ENCODE data around the gene DXO.
"Not testable (repeated sequence)": the region's sequence is repeated elsewhere in the genome, so short reads cannot be mapped to it uniquely, and the experiment has no call there.

DNA sequence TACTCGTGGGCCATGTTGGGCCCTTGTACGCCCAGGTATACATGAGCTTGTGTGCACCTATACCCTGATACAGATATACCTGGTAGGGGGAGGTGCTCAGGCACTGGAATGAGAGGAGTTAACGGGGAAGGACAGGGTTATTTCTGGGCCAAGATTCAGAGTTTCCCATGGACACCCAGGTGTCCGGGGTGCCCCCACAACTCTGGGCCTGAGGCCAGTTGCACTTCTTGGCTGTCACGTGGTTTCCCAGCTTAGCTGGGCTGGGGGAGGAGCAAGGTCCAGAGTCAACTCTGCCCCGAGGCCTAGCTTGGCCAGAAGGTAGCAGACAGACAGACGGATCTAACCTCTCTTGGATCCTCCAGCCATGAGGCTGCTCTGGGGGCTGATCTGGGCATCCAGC, 9.8 kb upstream of the DXO start, which contains the start of gene C4A:
- TF ChIP-seq, protein P1, sequence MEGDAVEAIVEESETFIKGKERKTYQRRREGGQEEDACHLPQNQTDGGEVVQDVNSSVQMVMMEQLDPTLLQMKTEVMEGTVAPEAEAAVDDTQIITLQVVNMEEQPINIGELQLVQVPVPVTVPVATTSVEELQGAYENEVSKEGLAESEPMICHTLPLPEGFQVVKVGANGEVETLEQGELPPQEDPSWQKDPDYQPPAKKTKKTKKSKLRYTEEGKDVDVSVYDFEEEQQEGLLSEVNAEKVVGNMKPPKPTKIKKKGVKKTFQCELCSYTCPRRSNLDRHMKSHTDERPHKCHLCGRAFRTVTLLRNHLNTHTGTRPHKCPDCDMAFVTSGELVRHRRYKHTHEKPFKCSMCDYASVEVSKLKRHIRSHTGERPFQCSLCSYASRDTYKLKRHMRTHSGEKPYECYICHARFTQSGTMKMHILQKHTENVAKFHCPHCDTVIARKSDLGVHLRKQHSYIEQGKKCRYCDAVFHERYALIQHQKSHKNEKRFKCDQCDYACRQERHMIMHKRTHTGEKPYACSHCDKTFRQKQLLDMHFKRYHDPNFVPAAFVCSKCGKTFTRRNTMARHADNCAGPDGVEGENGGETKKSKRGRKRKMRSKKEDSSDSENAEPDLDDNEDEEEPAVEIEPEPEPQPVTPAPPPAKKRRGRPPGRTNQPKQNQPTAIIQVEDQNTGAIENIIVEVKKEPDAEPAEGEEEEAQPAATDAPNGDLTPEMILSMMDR (IDR thresholded peaks at IDR 0.05 in 2 of 3, conservative IDR thresholded peaks at IDR 0.05 in 1 of 3; ENCODE audit: borderline replicate concordance in 1 of 3, insufficient read depth in 1 of 3, low read depth in 2 of 3, low read length in 2 of 3), result not testable (repeated sequence)
- TF ChIP-seq JUND (IDR thresholded peaks at IDR 0.05); FOSL1 (IDR thresholded peaks at IDR 0.05; ENCODE audit: low read depth); YY1 (IDR thresholded peaks at IDR 0.05; ENCODE audit: extremely low read depth, insufficient replicate concordance, low read depth, low read length); SP1 (IDR thresholded peaks at IDR 0.05; ENCODE audit: low read depth); POLR2AphosphoS5 (IDR thresholded peaks at IDR 0.05; ENCODE audit: low read depth, low read length); ZFX (IDR thresholded peaks at IDR 0.05); ELF1 (IDR thresholded peaks at IDR 0.05; ENCODE audit: borderline replicate concordance, low read depth); EZH2 (IDR thresholded peaks at IDR 0.05); EZH2phosphoT487 (IDR thresholded peaks at IDR 0.05; ENCODE audit: borderline replicate concordance): not testable (repeated sequence)
- TF ChIP-seq, protein P2, sequence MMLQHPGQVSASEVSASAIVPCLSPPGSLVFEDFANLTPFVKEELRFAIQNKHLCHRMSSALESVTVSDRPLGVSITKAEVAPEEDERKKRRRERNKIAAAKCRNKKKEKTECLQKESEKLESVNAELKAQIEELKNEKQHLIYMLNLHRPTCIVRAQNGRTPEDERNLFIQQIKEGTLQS (IDR thresholded peaks at IDR 0.05), result not testable (repeated sequence)
- TF ChIP-seq, protein P3, sequence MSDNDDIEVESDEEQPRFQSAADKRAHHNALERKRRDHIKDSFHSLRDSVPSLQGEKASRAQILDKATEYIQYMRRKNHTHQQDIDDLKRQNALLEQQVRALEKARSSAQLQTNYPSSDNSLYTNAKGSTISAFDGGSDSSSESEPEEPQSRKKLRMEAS (IDR thresholded peaks at IDR 0.05), result not testable (repeated sequence)
